IMR-90 (cell line): Measurements from ENCODE around the gene TNRC6C. TPM values are rescaled to one million over a fixed set of nuclear protein-coding genes. Genes with fewer than 3 reads are reported as not detected.

Experiments
- ATAC-seq: fragments of 200-7000 bp; cut with Tn5 transposase; 2 replicates; pipeline ENCODE4 v1.9.1; 2020; ENCODE audit warnings: low read depth, mild to moderate bottlenecking, moderate library complexity
- BruUV-seq: library from RNA; stranded (reverse); fragments of 400-500 nt; replicated peaks from 2 replicates; lab custom pipeline; 2021; lab: Mats Ljungman, UMichigan
- CTCF ChIA-PET: fragments of 300-600 bp; formaldehyde crosslinking; extraction: SDS; loops from one replicate; lab custom pipeline; 2021; ENCODE audit warnings: antibody characterized with exemption; lab: Yijun Ruan, JAX
- POLR2A ChIA-PET: fragments of 300-600 bp; sonication (Branson Sonifier 250); formaldehyde crosslinking; loops from one replicate; lab custom pipeline; 2022; ENCODE audit warnings: antibody characterized with exemption; ENCODE audit not compliant: unreplicated experiment; lab: Charles Lee
- DNase-seq: peaks from one replicate; pipeline ENCODE4 v3.0.0; 2013
- H2AFZ ChIP-seq: replicated peaks from 2 replicates; pipeline ENCODE3; 2013; ENCODE audit warnings: low read length, mild to moderate bottlenecking; ENCODE audit not compliant: poor library complexity
- H2AK5ac ChIP-seq: 2 replicates; pipeline ENCODE4 v1.6.1; 2013; ENCODE audit warnings: low read depth, low read length, inconsistent platforms
- H2AK9ac ChIP-seq: replicated peaks from 2 replicates; pipeline ENCODE3; 2013; ENCODE audit warnings: mild to moderate bottlenecking, low read depth, low read length, moderate library complexity; ENCODE audit not compliant: poor library complexity
- H2BK120ac ChIP-seq: 2 replicates; pipeline ENCODE4 v1.6.1; 2013; ENCODE audit warnings: low read depth, low read length, inconsistent platforms
- H2BK15ac ChIP-seq: 3 replicates; pipeline ENCODE4 v1.6.1; 2013; ENCODE audit warnings: low read depth, low read length, inconsistent platforms
- H2BK20ac ChIP-seq: 2 replicates; pipeline ENCODE4 v1.6.1; 2013; ENCODE audit warnings: low read depth, mild to moderate bottlenecking, inconsistent platforms, low read length, moderate library complexity
- H2BK5ac ChIP-seq: 2 replicates; pipeline ENCODE4 v1.6.1; 2013; ENCODE audit warnings: mild to moderate bottlenecking, low read depth, low read length, inconsistent platforms; ENCODE audit not compliant: poor library complexity, severe bottlenecking
- H3K14ac ChIP-seq: replicated peaks from 2 replicates; pipeline ENCODE4 v1.6.1; 2013; ENCODE audit warnings: low read depth, low read length, inconsistent platforms
- H3K18ac ChIP-seq: 2 replicates; pipeline ENCODE4 v1.6.1; 2013; ENCODE audit warnings: low read depth, low read length, control low read depth
- H3K23ac ChIP-seq: 2 replicates; pipeline ENCODE4 v1.6.1; 2013; ENCODE audit warnings: low read depth, low read length, inconsistent platforms
- H3K27ac ChIP-seq: 2 replicates; pipeline ENCODE4 v1.5.1; 2013; ENCODE audit warnings: mild to moderate bottlenecking, control low read depth, low read length; ENCODE audit not compliant: insufficient read depth
- H3K27me3 ChIP-seq: 2 replicates; pipeline ENCODE4 v1.6.1; 2013; ENCODE audit warnings: low read length; ENCODE audit not compliant: control insufficient read depth, insufficient read depth
- H3K36me3 ChIP-seq: 2 replicates; pipeline ENCODE4 v1.6.1; 2013; ENCODE audit warnings: low read length, mixed read lengths; ENCODE audit not compliant: control insufficient read depth, insufficient read depth
- H3K4ac ChIP-seq: 2 replicates; pipeline ENCODE4 v1.6.1; 2013; ENCODE audit warnings: low read depth, low read length, inconsistent platforms
- H3K4me1 ChIP-seq: 2 replicates; pipeline ENCODE4 v1.6.1; 2013; ENCODE audit warnings: low read length, mixed read lengths; ENCODE audit not compliant: control insufficient read depth, insufficient read depth
- H3K4me2 ChIP-seq: 2 replicates; pipeline ENCODE4 v1.6.1; 2013; ENCODE audit warnings: low read depth, mild to moderate bottlenecking, control low read depth, low read length, moderate library complexity
- H3K4me3 ChIP-seq: 2 replicates; pipeline ENCODE4 v1.5.1; 2013; ENCODE audit warnings: low read depth, mild to moderate bottlenecking, control low read depth, low read length, moderate library complexity; ENCODE audit not compliant: insufficient read depth
- H3K56ac ChIP-seq: 2 replicates; pipeline ENCODE4 v1.6.1; 2013; ENCODE audit warnings: low read length, inconsistent platforms; ENCODE audit not compliant: insufficient read depth; ENCODE audit errors: extremely low read depth
- H3K79me1 ChIP-seq, 2 experiments: 2 replicates each; pipeline ENCODE4 v1.6.1; 2013; ENCODE audit warnings: low read length in 2 of 2, inconsistent platforms in 1 of 2, low read depth in 1 of 2
- H3K9ac ChIP-seq: 2 replicates; pipeline ENCODE4 v1.6.1; 2013; ENCODE audit warnings: low read depth, low read length, control low read depth
- H3K9me1 ChIP-seq: 2 replicates; pipeline ENCODE4 v1.6.1; 2013; ENCODE audit warnings: low read length, inconsistent platforms; ENCODE audit not compliant: insufficient read depth
- H3K9me3 ChIP-seq: 2 replicates; pipeline ENCODE4 v1.6.1; 2013; ENCODE audit warnings: low read length; ENCODE audit not compliant: control insufficient read depth, insufficient read depth
- H4K20me1 ChIP-seq: 2 replicates; pipeline ENCODE4 v1.6.1; 2013; ENCODE audit warnings: low read length, inconsistent platforms; ENCODE audit not compliant: insufficient read depth
- H4K5ac ChIP-seq: 2 replicates; pipeline ENCODE4 v1.6.1; 2013; ENCODE audit warnings: mild to moderate bottlenecking, low read depth, low read length, control low read depth
- H4K8ac ChIP-seq, 2 experiments: 2 replicates each; pipeline ENCODE4 v1.6.1; 2013; ENCODE audit warnings: low read depth in 2 of 2, low read length in 2 of 2, control low read depth in 1 of 2, inconsistent platforms in 1 of 2
- H4K91ac ChIP-seq: 2 replicates; pipeline ENCODE4 v1.6.1; 2013; ENCODE audit warnings: low read depth, low read length, inconsistent platforms; ENCODE audit not compliant: insufficient read depth
- CHD1 ChIP-seq: IDR thresholded peaks from 2 replicates; pipeline ENCODE4 v1.6.1; 2012; ENCODE audit warnings: low read depth, low read length, improper control_type of control experiment
- FOS ChIP-seq: fragments of 150-350 bp; IDR thresholded peaks from 2 replicates; pipeline ENCODE4 v1.6.1; 2016; ENCODE audit warnings: low read depth, low read length
- MAFK ChIP-seq: IDR thresholded peaks from 2 replicates; pipeline ENCODE4 v1.6.1; 2012; ENCODE audit warnings: low read depth, low read length, improper control_type of control experiment
- MAZ ChIP-seq: IDR thresholded peaks from 2 replicates; pipeline ENCODE4 v1.6.1; 2012; ENCODE audit warnings: low read depth, mild to moderate bottlenecking, low read length, improper control_type of control experiment, moderate library complexity, borderline replicate concordance
- POLR2A ChIP-seq: IDR thresholded peaks from 2 replicates; pipeline ENCODE4 v1.6.1; 2012; ENCODE audit warnings: mild to moderate bottlenecking, low read depth, low read length
- RFX5 ChIP-seq: IDR thresholded peaks from 2 replicates; pipeline ENCODE4 v1.8.0; 2012; ENCODE audit warnings: low read depth, mild to moderate bottlenecking, low read length, moderate library complexity
- SMC3 ChIP-seq: fragments of 150-350 bp; IDR thresholded peaks from 2 replicates; pipeline ENCODE4 v1.6.1; 2016; ENCODE audit warnings: low read depth, mild to moderate bottlenecking, antibody characterized with exemption, low read length, moderate library complexity
- WGBS, 2 experiments: methylation state at CpG; one replicate each; pipeline versions ENCODE4 v1.1.5 to v1.1.7; 2013; ENCODE audit warnings: missing lambda C conversion rate in 2 of 2; ENCODE audit not compliant: insufficient read length in 1 of 2; ENCODE audit errors: extremely low coverage in 2 of 2; 5-methylcytosine and 5-hydroxymethylcytosine counted together
- dilution Hi-C: fragments of 300-500 bp; cut with HindIII; formaldehyde crosslinking; loops from one replicate; pipeline ENCODE4 v1.14.3; 2018; ENCODE audit warnings: low sequenced_read_pairs; ENCODE audit not compliant: unreplicated experiment
- in situ Hi-C: fragments of 300-500 bp; cut with MboI; formaldehyde crosslinking; loops from 3 replicates; pipeline ENCODE4 v1.14.3; 2019; ENCODE audit warnings: low sequenced_read_pairs, inconsistent platforms, mixed read lengths
- intact Hi-C: fragments of 100-400 bp; cut with micrococcal nuclease; formaldehyde crosslinking; loops from 2 replicates; pipeline ENCODE4 v1.10.0; 2022
- polyA plus RNA-seq, 3 experiments: library from polyadenylated mRNA; depleted of rRNA; stranded (reverse); fragments of >200 nt; gene quantifications; 2 replicates each; pipeline ENCODE4 v1.2.3, GENCODE V29; 2012; ENCODE audit warnings: low replicate concordance in 1 of 3
- total RNA-seq: library from RNA; depleted of rRNA; stranded (reverse); fragments of >200 nt; gene quantifications from 2 replicates; pipeline ENCODE4 v1.2.3, GENCODE V29; 2012
- TF ChIP-seq, protein P1 (sequence below): fragments of 150-350 bp; IDR thresholded peaks from 2 replicates; pipeline ENCODE4 v1.6.1; 2017; ENCODE audit warnings: mild to moderate bottlenecking, antibody characterized with exemption, low read length, low read depth

The TNRC6C gene
- total and polyA plus RNA-seq, 2 of the 4 experiments (the other 2 are of a cell fraction), result 1.6 to 2.7 TPM

DNA sequence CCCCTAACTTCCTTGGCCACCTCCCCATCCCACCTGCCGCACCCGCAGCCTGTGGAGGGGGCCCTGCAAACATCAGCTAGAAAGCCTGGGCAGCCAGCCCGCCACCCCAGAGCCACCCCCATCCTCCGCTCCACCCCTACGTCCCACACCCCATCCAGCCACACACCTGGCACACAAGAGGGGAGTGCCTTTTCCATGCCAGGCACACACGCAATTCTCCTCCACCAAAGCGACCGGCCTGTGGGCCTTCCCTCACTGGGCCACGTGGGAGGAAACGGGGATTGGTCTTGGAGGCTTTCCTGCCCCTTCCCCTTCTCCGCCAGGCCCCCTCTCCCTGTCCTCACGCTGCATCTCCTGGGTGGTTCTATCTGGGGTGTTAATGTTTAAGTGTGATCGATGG is 48.7 kb upstream of the TNRC6C start:
- DNase-seq (no peak), ATAC-seq (no peak)
- Histone ChIP-seq H2AFZ (no peak overlapping the region), H2BK5ac (no peak overlapping the region), H3K4me1 (no peaks in the 10 kb centered on the region), H3K27ac (no peak overlapping the region), H2BK20ac (no peak overlapping the region), H2AK5ac (no peak overlapping the region), H4K5ac (no peak overlapping the region), H3K4me2 (no peak overlapping the region), H3K56ac (no peak overlapping the region), H3K9me3 (no peaks in the 10 kb centered on the region), H3K23ac (no peak overlapping the region), H3K4ac (no peak overlapping the region), H4K20me1 (no peaks in the 10 kb centered on the region), H3K79me1 (no peaks in the 10 kb centered on the region), H3K27me3 (peaks cover 46% of the 10 kb centered on the region), H2BK120ac (no peak overlapping the region), H3K18ac (no peak overlapping the region), H4K8ac (no peak overlapping the region), H2BK15ac (no peak overlapping the region), H3K36me3 (no peaks in the 10 kb centered on the region), H3K14ac (no peak overlapping the region), H4K91ac (no peak overlapping the region), H2AK9ac (no peak overlapping the region), H3K9me1 (no peaks in the 10 kb centered on the region), H3K9ac (no peak overlapping the region), H3K4me3 (no peak overlapping the region)
- in situ Hi-C loops (no loop called here), intact Hi-C loops (no loop called here), dilution Hi-C loops (no loop called here)
- 87% methylated on average over 3 of the region's 13 CpGs; no CpG with 5 or more reads in 1 of the 2 experiments for WGBS, 2 experiments
- ChIA-PET POLR2A (no interaction called here), CTCF (no interaction called here)
- no TSS peak for BruUV-seq
- TF ChIP-seq CHD1 (no peak), RFX5 (no peak), SMC3 (no peak), POLR2A (no peak), MAZ (no peak), MAFK (no peak), FOS (no peak)
- TF ChIP-seq, protein P1, sequence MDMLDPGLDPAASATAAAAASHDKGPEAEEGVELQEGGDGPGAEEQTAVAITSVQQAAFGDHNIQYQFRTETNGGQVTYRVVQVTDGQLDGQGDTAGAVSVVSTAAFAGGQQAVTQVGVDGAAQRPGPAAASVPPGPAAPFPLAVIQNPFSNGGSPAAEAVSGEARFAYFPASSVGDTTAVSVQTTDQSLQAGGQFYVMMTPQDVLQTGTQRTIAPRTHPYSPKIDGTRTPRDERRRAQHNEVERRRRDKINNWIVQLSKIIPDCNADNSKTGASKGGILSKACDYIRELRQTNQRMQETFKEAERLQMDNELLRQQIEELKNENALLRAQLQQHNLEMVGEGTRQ, result no peak
